Measurements from ENCODE around the gene ZNF530. TPM values are rescaled to one million over a fixed set of nuclear protein-coding genes. Genes with fewer than 3 reads are reported as not detected.
A peak's percentile ranks its signal among the peaks of the same experiment; 100 is the strongest.

Gene ZNF530
- total and polyA plus RNA-seq, 9 of the 15 experiments (the other 6 are each of a cell fraction or from before 2014, with no cell fraction given) = 0.28 to 5.9 (median 4.0) TPM

GRCh38 chr19:57637379-57637778 lies 37.7 kb downstream of the ZNF530 start (continued):
- TF ChIP-seq RREB1 (CRISPR knock-in tag; IDR thresholded peaks at IDR 0.05) (no peak), SRSF1 (IDR thresholded peaks at IDR 0.05; ENCODE audit: low read depth, low read length) (no peak), CBX5 (IDR thresholded peaks at IDR 0.05; ENCODE audit: borderline replicate concordance, low read depth) (0 out of 2 replicates have a peak, but pooled peaks have one; percentile 53), HMBOX1 (IDR thresholded peaks at IDR 0.05) (no peak), CBX3 (IDR thresholded peaks at IDR 0.05; ENCODE audit: borderline replicate concordance in 1 of 2, low read length in 2 of 2) (0 out of 3 replicates have a peak, but pooled peaks of 1 of the 2 experiments have one; percentile 26), MIER1 (IDR thresholded peaks at IDR 0.05; ENCODE audit: low read depth) (no peak), MBD2 (IDR thresholded peaks at IDR 0.05; ENCODE audit: borderline replicate concordance, low read depth) (no peak)
- TF ChIP-seq, protein P1, sequence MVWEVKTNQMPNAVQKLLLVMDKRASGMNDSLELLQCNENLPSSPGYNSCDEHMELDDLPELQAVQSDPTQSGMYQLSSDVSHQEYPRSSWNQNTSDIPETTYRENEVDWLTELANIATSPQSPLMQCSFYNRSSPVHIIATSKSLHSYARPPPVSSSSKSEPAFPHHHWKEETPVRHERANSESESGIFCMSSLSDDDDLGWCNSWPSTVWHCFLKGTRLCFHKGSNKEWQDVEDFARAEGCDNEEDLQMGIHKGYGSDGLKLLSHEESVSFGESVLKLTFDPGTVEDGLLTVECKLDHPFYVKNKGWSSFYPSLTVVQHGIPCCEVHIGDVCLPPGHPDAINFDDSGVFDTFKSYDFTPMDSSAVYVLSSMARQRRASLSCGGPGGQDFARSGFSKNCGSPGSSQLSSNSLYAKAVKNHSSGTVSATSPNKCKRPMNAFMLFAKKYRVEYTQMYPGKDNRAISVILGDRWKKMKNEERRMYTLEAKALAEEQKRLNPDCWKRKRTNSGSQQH (CRISPR knock-in tag; IDR thresholded peaks at IDR 0.05) = no peak
- TF ChIP-seq, protein P2, sequence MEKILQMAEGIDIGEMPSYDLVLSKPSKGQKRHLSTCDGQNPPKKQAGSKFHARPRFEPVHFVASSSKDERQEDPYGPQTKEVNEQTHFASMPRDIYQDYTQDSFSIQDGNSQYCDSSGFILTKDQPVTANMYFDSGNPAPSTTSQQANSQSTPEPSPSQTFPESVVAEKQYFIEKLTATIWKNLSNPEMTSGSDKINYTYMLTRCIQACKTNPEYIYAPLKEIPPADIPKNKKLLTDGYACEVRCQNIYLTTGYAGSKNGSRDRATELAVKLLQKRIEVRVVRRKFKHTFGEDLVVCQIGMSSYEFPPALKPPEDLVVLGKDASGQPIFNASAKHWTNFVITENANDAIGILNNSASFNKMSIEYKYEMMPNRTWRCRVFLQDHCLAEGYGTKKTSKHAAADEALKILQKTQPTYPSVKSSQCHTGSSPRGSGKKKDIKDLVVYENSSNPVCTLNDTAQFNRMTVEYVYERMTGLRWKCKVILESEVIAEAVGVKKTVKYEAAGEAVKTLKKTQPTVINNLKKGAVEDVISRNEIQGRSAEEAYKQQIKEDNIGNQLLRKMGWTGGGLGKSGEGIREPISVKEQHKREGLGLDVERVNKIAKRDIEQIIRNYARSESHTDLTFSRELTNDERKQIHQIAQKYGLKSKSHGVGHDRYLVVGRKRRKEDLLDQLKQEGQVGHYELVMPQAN (IDR thresholded peaks at IDR 0.05; ENCODE audit: borderline replicate concordance) = no peak

Measured in K562 (cell line).